Measurements from ENCODE around the gene PERM1. TPM values are rescaled to one million over a fixed set of nuclear protein-coding genes. Genes with fewer than 3 reads are reported as not detected.

The PERM1 gene
- total and polyA plus RNA-seq, 2 of the 13 experiments (the other 11 are each of a cell fraction or from before 2014, with no cell fraction given): 0.04 to 0.29 TPM

DNA sequence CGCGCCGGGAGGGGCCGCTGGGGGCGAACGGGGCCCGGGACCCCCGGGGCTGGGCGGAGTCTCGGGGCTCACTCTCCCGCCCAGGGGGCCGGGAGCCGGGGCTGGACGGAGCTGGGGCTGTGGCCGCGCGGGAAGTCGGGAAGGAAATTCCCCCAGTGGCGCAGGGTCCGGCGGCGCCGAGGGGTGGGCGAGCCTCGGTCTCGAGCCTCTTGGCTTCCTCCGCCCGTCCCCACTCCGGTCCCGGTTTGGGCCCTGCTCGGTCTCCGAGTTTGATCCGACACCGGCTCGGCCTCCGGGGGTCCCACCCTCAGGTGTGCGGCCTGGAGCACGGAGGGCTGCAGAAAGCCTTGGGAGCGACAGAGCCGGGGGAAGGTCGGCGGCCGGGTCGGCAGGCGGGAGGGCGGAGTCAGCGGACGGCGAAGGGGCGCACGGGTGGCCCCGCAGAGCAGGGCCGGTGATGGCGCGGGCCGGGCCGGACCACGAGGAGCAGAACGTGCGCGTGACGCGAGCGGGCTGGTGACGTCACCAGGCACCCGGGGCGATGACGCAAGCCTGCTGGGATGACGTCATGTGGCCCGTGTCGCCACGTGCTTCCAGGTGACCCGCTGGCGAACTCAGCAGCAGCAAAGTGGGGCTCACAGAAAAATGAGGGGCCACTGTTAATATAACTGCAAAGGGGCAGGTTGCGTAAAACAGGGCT is 18.6 kb upstream of the PERM1 start (continued):
- TF ChIP-seq, protein P1, sequence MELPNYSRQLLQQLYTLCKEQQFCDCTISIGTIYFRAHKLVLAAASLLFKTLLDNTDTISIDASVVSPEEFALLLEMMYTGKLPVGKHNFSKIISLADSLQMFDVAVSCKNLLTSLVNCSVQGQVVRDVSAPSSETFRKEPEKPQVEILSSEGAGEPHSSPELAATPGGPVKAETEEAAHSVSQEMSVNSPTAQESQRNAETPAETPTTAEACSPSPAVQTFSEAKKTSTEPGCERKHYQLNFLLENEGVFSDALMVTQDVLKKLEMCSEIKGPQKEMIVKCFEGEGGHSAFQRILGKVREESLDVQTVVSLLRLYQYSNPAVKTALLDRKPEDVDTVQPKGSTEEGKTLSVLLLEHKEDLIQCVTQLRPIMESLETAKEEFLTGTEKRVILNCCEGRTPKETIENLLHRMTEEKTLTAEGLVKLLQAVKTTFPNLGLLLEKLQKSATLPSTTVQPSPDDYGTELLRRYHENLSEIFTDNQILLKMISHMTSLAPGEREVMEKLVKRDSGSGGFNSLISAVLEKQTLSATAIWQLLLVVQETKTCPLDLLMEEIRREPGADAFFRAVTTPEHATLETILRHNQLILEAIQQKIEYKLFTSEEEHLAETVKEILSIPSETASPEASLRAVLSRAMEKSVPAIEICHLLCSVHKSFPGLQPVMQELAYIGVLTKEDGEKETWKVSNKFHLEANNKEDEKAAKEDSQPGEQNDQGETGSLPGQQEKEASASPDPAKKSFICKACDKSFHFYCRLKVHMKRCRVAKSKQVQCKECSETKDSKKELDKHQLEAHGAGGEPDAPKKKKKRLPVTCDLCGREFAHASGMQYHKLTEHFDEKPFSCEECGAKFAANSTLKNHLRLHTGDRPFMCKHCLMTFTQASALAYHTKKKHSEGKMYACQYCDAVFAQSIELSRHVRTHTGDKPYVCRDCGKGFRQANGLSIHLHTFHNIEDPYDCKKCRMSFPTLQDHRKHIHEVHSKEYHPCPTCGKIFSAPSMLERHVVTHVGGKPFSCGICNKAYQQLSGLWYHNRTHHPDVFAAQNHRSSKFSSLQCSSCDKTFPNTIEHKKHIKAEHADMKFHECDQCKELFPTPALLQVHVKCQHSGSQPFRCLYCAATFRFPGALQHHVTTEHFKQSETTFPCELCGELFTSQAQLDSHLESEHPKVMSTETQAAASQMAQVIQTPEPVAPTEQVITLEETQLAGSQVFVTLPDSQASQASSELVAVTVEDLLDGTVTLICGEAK (IDR thresholded peaks at IDR 0.05): no peak
- TF ChIP-seq, protein P1 (CRISPR knock-in tag; IDR thresholded peaks at IDR 0.05): peak; percentile 69; the same call in 1 of the 2 replicates
- TF ChIP-seq MIER3 (CRISPR knock-in tag; IDR thresholded peaks at IDR 0.05; ENCODE audit: borderline replicate concordance) (peak; percentile 65; the same call in 1 of the 2 replicates), FOSL1 (CRISPR knock-in tag; IDR thresholded peaks at IDR 0.05; ENCODE audit: borderline replicate concordance) (peak; percentile 40; the same call in 1 of the 2 replicates), ARID2 (CRISPR knock-in tag; IDR thresholded peaks at IDR 0.05; ENCODE audit: borderline replicate concordance) (no peak), ZNF350 (CRISPR knock-in tag; IDR thresholded peaks at IDR 0.05; ENCODE audit: borderline replicate concordance, low read depth) (peak; percentile 35; the same call in 1 of the 2 replicates), ZNF160 (CRISPR knock-in tag; IDR thresholded peaks at IDR 0.05) (no peak; the same call in 1 of the 2 replicates), GLI4 (CRISPR knock-in tag; IDR thresholded peaks at IDR 0.05; ENCODE audit: borderline replicate concordance) (peak; percentile 75; the same call in 1 of the 2 replicates), POLR2A (IDR thresholded peaks at IDR 0.05; ENCODE audit: insufficient read depth in 1 of 2, low read depth in 2 of 2, low read length in 2 of 2) (peak in 1 of 2 experiments; percentile 56; a peak in 2 of 4 replicates), PTBP1 (IDR thresholded peaks at IDR 0.05; ENCODE audit: low read depth, low read length, poor library complexity, severe bottlenecking) (peak; percentile 56), FOXJ3 (CRISPR knock-in tag; IDR thresholded peaks at IDR 0.05; ENCODE audit: borderline replicate concordance) (0 out of 2 replicates have a peak, but pooled peaks have one; percentile 14), RFXAP (CRISPR knock-in tag; IDR thresholded peaks at IDR 0.05; ENCODE audit: borderline replicate concordance) (0 out of 2 replicates have a peak, but pooled peaks have one; percentile 23), ZFP37 (CRISPR knock-in tag; IDR thresholded peaks at IDR 0.05; ENCODE audit: borderline replicate concordance) (0 out of 2 replicates have a peak, but pooled peaks have one; percentile 21), ZNF251 (CRISPR knock-in tag; IDR thresholded peaks at IDR 0.05) (0 out of 2 replicates have a peak, but pooled peaks have one; percentile 33), BCL6 (CRISPR knock-in tag; IDR thresholded peaks at IDR 0.05) (peak; percentile 37), CEBPG (CRISPR knock-in tag; IDR thresholded peaks at IDR 0.05) (peak; percentile 91), TCF7L2 (IDR thresholded peaks at IDR 0.05; ENCODE audit: low read depth, low read length) (no peak), NFATC3 (CRISPR knock-in tag; IDR thresholded peaks at IDR 0.05) (no peak), REPIN1 (CRISPR knock-in tag; IDR thresholded peaks at IDR 0.05; ENCODE audit: borderline replicate concordance, low read depth) (peak; percentile 68; the same call in 1 of the 2 replicates), YEATS2 (CRISPR knock-in tag; IDR thresholded peaks at IDR 0.05; ENCODE audit: borderline replicate concordance) (0 out of 2 replicates have a peak, but pooled peaks have one; percentile 13), NR2F2 (IDR thresholded peaks at IDR 0.05; ENCODE audit: borderline replicate concordance, low read depth) (no peak)
- TF ChIP-seq, protein P2, sequence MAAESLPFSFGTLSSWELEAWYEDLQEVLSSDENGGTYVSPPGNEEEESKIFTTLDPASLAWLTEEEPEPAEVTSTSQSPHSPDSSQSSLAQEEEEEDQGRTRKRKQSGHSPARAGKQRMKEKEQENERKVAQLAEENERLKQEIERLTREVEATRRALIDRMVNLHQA (CRISPR knock-in tag; IDR thresholded peaks at IDR 0.05): no peak
